Epidermal melanocyte (primary cell): ENCODE data around the gene NDUFAF7.
"Not testable (repeated sequence)": the region's sequence is repeated elsewhere in the genome, so short reads cannot be mapped to it uniquely, and the experiment has no call there.

Source experiments
- DNase-seq: peaks from one replicate; pipeline ENCODE4 v3.0.0; 2011; ENCODE audit warnings: low spot score; ENCODE audit not compliant: insufficient read length

Gene NDUFAF7, protein sequence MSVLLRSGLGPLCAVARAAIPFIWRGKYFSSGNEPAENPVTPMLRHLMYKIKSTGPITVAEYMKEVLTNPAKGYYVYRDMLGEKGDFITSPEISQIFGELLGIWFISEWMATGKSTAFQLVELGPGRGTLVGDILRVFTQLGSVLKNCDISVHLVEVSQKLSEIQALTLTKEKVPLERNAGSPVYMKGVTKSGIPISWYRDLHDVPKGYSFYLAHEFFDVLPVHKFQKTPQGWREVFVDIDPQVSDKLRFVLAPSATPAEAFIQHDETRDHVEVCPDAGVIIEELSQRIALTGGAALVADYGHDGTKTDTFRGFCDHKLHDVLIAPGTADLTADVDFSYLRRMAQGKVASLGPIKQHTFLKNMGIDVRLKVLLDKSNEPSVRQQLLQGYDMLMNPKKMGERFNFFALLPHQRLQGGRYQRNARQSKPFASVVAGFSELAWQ

DNA sequence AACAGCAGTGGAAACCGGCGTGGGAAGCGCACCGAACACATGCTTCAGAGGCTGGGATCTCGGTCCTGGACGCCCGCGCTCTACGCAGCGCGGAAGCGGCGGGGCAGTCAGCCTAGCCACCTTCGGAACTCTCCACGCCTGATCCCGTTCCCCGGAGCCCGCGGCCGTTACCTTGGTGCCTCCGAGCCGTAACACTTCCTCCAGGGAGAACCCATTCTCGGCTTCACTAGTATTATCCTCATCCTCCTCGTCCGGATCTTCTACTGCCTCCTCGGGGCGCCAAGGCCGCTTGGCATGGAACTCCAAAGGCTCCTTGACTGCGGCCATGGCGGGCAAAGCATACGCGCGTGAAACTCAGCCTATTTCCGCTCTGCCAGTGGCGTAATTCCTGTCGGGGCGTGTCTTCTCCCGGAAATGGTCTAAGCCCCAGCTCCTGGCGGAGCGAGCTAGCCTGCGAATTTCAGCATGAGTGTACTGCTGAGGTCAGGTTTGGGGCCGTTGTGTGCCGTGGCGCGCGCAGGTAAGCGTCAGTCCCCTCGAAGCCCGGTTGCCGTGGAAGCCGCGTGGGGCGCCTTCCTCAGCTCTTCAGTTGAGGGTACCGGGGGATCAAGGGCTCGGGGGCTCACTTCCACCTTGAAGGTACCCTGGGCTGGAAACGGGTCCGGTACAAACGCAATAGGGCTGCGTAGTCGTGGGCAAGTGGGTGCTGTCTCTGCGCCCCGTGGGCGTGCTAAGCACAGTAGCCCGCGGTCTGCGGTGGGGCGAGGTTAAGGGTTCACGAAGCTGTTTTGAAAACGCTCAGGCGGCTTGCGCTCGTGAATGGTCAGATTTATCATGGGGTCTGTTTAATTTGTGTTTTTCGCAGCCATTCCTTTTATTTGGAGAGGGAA is at the start of gene NDUFAF7, which contains the start of gene CEBPZ:
Gene NDUFAF7, plus strand, starts transcription at position 418 of the 890 bp plus-strand sequence. Its CDS starts 48 bp downstream, at position 466.
Gene CEBPZ, minus strand, starts transcription at position 356 of the 890 bp plus-strand sequence. Its CDS starts 29 bp downstream, at position 327.
- DNase-seq, result peak; percentile 92

DNA sequence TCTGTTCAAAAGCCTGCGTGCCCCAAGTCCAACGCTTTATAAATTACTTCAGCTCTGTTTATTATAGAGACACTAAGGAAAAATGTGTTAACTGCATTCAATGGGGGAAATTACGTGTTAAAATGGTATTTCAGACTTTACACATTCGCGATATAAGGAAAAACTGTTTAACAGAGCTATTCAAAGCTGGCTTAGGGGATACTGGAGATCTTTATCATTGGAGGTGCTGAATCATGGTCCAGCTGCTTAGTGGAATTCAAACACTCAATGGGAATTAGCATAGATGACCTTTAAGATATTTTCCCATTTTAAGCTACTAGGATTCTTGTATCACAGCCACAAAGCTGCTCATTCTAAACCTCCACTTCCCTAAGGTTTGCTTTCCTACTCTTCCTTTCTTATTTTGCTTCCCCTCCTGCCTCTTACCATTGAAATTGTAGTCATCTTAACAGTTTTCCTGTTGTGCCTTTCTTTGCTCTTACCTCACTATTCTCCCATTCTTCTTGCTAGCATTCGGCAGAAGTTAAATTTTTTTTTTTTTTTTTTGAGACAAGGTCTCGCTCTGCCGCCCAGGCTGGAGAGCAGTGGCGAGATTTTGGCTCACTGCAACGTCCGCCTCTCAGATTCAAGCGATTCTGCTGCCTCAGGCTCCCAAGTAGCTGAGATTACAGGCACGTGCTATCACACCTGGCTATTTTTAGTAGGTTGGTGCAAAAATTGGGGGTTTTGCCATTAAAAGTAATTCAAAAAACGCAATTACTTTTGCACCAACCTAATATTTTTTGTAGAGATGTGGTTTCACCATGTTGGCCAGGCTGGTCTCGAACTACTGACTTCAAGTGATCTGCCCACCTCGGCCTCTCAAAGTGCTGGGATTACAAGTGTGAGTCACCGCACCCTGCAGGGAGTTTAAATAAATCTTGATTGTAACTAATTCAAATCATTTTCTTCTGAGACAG is 49.5 kb upstream of the NDUFAF7 start:
- DNase-seq, result no peak

GRCh38 chr2:37188570-37188969 is 42.9 kb upstream of the NDUFAF7 start, which contains the start of gene SULT6B1:
TSS of gene SULT6B1 (minus strand) at chr2:37188670. CDS start at chr2:37188640, 30 bp downstream.
- no peak for DNase-seq

DNA sequence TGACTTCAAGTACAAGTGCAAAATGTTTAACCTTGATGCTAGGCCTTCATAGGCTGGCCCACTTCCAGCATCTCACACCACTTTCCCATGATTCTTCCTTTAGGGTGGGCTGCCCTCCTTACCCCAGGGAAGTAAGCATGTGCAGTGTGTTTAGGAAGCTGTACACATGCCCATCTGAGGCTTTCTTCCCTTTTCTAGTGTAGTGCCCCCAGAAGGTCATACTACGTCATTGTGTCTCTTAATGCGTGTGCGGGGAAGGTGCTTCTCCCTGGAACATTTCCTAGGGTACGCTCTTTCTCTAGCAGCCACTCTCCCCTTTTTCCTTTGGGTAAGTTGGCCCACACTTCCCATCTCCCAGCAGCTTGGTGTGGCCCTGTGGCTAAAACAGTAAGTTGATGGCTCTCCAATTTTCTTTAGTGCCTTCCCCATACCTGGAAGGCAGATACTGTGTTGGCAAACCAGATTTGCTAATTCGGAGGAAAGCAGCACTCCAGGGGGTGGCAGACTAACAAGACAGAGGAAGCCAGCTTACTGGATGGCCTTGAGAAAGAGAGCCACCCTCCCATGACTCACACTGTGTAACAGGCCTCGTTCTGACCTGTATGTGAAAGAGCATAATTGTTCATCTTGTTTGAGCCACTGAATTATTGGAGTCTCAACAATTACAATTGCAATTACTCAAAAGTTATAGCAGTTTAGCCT is 41.9 kb upstream of the NDUFAF7 start:
- DNase-seq, result no peak

DNA sequence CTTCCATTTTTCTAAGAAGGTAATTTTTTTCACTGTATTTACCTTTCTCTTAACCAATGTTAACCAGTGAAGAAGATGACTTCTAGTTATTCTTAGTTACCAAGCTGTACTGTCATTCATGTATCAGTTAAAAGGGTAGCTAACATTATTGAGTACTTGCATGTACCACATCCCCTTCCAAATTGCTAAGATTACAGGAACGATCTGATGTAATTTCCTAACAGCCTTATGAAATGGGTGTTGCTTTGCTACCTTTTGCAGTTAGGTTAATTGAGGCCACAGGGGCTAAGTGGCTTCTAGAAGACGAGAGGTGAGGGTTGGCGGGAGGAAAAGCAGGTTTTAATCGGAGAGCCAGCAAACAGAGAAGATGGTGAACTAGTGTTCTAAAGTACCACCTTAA is 41.2 kb upstream of the NDUFAF7 start:
- no peak for DNase-seq

- DNase-seq, result no peak
Observed at GRCh38 chr2:37191253-37191652, 40.2 kb upstream of the NDUFAF7 start.

- DNase-seq, result no peak
Observed at GRCh38 chr2:37191747-37192146, 39.7 kb upstream of the NDUFAF7 start.

DNA sequence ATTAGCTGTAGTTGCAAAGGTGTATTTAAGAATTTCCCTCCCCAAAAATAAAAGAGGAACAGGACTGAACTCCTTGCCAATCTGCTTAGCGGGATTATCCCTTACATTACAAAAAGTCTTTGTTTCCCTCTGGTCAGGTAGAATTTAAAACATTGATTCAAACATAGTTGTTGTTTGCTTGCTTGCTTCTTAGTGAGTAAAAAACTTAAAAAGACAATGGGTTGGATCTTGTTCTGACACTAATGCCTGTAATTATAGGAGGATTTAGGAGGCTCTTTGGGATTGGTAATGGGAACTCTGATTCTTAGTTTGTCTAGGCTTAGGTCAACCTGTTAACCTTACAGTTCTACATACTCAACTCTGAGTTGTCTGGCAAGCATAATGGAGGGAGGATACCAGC is 38.9 kb upstream of the NDUFAF7 start:
- DNase-seq, result no peak

- DNase-seq, result not testable (repeated sequence)
Observed at GRCh38 chr2:37195862-37196319, 35.6 kb upstream of the NDUFAF7 start.

DNA sequence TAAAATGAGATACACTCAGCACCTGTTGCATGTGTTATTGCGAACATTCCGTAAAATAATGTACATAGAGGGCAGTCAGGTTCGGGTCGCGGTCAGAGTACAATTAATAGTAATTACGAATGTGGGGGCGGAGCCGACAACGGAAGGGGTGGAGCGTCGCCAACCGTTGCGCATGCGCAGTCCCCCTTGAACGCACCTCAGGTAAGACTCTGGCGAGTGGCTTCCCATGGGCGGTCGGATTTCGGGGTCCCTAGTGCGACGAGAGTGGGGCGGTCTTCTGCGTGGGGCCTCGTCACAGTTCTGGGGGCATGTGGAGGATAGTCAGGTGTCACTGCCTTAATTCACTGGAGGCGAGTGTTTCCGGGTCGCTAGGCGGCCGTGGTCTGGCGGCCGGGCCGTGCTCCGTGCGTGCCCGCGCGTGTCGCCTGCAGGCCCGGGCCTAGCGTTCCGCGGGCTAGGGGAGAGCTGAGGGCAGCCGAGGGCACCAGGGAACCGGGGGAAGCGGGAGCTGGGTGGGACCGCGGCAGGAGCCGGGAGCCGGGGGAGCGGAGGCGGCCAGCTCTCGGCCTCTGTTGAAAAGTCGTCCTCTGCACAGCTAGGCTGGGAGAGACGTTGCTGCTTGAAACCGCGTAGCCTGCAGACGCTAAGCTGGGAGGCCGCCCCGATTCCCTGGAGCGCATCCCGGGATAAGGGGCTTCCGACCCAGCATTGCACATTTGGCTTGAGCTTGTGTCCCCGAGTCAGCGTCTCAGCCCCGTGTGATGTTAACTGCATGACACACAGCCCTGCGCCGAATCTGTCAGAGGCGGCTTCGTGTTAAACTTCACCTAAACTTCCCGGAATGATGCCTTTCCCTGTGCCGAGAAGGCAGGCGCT is 34.9 kb upstream of the NDUFAF7 start, which contains the start of gene CEBPZOS:
Gene CEBPZOS, plus strand, starts transcription at position 177 of the 876 bp plus-strand sequence. CDS start 3,209 bp downstream, outside the sequence.
- peak; percentile 80 for DNase-seq

- no peak for DNase-seq
Observed at GRCh38 chr2:37198681-37199065, 32.8 kb upstream of the NDUFAF7 start.

- no peak for DNase-seq
Observed at GRCh38 chr2:37201208-37201607, 30.2 kb upstream of the NDUFAF7 start.

- DNase-seq, result no peak
Observed at GRCh38 chr2:37201766-37202165, 29.7 kb upstream of the NDUFAF7 start.

GRCh38 chr2:37203708-37204107 is 27.8 kb upstream of the NDUFAF7 start:
- DNase-seq, result no peak

DNA sequence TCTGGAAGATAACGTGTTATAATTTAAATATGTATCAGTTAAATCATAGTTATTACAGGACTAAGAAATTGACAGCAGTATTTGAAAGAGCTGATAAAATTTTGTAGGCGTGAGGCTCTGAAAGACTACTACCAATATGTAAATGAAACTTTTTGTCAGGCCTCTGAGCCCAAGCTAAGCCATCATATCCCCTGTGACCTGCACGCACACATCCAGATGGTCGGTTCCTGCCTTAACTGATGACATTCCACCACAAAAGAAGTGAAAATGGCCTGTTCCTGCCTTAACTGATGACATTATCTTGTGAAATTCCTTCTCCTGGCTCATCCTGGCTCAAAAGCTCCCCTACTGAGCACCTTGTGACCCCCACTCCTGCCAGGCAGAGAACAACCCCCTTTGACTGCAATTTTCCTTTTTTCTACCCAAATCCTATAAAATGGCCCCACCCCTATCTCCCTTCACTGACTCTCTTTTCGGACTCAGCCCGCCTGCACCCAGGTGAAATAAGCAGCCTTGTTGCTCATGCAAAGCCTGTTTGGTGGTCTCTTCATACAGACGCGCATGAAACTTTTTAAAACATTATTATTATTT is 26.3 kb upstream of the NDUFAF7 start:
- not testable (repeated sequence) for DNase-seq

DNA sequence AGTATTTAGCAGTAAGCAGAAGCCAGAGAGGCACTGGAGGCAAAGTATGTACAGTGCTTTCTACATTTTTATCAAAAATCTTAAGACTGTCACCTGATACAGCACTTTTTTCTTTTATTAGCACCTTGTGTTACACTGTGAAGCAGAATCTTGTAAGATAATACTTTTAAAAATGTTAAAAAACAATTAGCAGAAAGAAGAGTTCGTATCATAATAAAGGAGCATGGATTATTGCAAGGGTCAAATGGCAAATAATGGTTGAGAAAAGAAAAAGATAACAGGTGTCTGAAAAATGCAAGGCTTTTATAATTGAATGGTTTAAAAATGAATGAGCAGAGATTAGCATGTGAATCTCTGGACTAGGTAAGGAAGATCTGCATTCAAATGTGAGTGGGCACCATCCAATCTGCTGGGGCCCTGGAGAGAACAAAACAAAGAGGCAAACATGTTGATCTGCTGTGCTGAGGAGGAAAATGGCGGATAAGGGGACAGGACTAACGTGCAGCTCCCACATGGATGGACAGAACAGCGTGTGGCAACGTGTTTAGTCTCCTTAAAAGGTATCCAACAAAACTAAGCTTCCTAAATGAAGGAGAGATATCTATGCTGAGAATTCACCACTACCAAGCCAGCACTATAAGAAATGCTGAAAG is 25.6 kb upstream of the NDUFAF7 start:
- DNase-seq, result no peak

DNA sequence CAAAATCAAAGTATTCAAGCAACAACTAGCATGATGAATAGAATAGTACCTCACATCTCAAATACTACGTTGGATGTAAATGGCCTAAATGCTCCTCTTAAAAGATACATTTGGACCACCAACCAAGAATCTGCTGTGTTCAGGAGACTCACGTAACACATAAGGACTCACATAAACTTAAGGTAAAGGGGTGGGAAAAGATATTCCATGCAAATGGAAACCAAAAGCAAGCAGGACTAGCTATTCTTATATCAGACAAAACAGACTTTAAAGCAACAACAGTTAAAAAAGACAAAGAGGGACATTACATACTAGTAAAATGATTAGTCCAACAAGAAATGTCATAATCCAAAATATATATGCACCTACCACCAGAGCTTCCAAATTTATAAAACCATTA is 24.7 kb upstream of the NDUFAF7 start:
- not testable (repeated sequence) for DNase-seq

DNA sequence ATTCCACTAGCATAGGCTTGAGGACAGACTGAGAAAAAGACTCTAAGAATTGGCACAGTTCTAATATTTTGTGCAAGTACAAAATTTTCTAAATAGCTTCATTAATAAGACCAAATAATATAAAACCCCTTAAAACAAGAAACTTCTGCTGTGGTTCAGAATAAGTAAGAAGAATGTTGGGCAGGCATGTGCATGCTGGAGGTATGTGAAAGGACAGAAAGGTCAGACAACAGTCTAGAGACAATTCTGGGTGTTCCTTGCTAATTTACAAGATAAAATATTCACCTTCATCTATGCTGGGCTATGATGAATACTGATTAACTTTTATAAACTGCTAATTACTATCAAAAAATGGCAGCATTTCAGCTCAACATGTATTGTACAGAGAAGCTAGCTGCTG is 20.2 kb upstream of the NDUFAF7 start:
- no peak for DNase-seq
